Activated CD4-positive, alpha-beta T cell treated with anti-CD3 and anti-CD28 coated beads, Interleukin-2, amount 50 U/mL, for 16 hours (primary cell): ENCODE results near the gene CIRBP.

Experiments
- DNase-seq: peaks from one replicate; pipeline ENCODE4 v3.0.0-alpha.2; 2020

Gene CIRBP

GRCh38 chr19:1269065-1269477, at the start of gene CIRBP:
CIRBP (plus strand) TSS chr19:1269332; CDS start chr19:1270934, 1,602 bp downstream.
- peak; percentile 100 for DNase-seq

GRCh38 chr19:1219786-1220476, 49.2 kb upstream of the CIRBP start:
- no peak for DNase-seq

DNA sequence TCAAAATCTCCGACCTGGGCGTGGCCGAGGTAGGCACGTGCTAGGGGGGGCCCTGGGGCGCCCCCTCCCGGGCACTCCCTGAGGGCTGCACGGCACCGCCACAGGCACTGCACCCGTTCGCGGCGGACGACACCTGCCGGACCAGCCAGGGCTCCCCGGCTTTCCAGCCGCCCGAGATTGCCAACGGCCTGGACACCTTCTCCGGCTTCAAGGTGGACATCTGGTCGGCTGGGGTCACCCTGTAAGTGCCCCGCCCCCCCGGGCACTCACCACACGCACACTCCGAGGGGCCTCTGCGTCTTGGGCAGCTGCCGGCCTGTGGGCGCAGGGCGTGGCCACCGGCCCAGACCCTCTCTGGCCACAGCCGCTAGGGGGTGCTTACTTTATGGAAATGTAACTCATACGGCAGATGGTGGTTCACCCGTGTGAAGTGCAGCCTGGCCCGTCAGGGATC, 48.6 kb upstream of the CIRBP start:
- no peak for DNase-seq

- no peak for DNase-seq
These were observed 47.9 kb upstream of the CIRBP start for GRCh38 chr19:1220976-1221903.

DNA sequence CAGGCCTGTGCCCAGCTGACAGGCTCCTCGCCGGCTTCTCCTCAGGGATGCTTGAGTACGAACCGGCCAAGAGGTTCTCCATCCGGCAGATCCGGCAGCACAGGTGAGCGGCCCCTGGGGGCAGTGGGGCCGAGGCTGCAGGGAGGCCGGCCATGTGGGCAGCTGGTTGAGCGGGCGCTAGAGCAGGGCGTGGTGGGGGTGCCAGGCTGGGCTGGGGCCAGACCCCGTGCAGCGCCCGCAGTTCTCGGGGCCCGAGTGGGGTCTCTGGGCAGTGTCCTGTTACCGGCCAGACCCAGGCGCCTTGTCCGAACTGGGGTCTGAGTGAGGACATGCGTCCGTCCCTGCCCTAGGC, 47.3 kb upstream of the CIRBP start:
- DNase-seq: no peak

- DNase-seq: no peak
These were observed 46.7 kb upstream of the CIRBP start for GRCh38 chr19:1222394-1222793.

- DNase-seq: no peak
These were observed 45.9 kb upstream of the CIRBP start for GRCh38 chr19:1223018-1223855.

- DNase-seq: no peak
These were observed 44.9 kb upstream of the CIRBP start for GRCh38 chr19:1224047-1224825.

DNA sequence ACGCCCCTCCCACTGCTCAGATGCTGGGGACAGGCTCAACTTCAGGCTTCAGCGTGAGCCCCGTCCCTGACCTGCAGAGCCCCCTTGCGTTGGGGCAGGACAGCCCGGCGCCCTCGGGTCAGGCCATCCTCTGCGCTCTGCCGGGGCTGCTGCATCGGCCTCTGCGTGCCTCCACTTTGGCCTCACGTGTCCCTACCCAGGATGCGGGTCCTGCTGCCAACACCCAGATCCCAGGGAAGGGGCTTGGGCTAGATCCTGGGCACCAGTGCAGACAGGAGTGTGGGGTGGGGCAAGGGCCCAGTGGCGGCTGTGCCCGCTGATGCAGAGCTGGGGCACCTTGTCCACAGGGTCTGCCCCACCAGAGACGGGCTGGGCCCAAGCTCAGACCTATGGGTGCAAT, 44.3 kb upstream of the CIRBP start:
- DNase-seq: no peak

DNA sequence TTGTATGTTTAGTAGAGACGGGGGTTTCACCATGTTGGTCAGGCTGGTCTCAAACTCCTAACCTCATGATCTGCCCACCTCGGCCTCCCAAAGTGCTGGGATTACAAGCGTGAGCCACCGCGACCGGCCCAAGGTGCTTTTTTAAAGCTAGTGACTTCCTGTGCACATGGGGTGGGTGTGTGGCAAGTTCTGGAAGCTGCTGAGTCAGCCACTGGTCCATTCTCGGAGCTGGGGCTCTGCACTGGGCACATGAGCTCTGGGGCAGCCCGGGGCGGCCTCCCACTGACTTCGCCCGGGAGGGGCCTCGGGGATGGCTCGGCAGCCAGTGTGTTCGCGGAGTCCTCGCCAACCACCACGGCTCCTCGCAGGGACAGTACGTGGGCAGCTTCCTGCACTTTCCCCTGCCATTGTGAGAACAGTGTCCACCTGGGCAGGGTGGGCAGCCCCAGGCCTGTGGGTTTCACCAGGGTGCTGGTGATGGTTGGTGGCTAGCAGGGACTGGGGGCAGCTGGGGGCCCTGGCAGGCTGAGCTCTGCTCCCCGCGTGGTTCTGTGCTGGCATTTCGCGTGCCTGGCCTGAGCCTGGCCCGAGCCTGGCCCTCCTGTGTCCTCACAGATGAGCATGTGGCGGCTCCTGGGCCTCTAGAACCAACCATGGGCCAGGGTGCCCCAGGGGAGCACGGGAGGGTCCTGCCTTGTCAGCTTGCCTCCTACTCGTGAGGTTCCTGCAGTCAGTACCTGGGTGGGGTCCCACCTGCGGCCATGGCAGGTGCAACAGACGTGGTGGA, 43.5 kb upstream of the CIRBP start:
- DNase-seq: no peak

DNA sequence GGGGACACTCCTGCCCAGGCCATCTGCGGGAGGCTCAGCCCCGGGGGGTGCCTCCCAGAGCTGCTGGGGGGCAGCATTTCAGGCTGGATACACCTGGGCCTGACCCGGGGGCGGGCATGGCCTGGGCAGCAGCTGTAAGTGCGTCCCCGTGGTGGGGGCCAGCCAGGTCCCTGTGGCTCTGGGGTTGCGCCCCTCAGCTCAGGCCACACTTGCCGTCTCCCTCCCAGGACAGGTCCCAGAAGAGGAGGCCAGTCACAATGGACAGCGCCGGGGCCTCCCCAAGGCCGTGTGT, 43.0 kb upstream of the CIRBP start:
- DNase-seq: no peak

DNA sequence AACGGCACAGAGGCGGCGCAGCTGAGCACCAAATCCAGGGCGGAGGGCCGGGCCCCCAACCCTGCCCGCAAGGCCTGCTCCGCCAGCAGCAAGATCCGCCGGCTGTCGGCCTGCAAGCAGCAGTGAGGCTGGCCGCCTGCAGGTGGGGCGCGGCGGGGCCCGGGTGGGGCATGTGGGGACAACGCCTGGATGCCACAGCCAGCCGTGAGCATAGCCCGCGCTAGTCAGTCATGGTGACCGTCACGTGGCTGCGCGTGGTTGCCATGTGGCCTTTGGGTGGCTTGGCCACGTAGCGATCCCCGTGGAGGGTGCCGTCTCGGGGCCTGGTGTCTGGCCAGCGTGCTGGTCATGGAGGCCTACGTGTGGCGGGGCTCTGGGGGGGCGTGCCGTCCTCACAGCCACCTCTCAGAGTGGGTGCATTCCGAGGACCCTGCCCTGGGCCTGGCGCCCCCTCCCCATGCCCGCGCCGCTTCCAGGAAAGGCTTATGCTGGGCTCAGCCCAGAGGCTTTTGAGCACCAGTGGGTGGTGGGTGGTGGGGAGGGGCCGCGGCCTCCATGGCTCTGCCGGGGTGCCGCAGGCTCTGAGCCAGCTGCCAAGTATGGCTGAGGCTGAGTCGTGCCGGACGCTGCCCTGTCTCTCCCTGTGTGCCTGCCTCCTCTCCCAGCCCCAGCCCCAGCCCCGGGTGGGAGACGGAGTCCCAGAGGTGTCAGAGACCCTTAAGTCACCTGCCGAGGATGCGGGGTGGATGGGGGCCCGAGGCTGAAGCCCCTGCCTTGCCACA, 42.4 kb upstream of the CIRBP start:
- DNase-seq: no peak

DNA sequence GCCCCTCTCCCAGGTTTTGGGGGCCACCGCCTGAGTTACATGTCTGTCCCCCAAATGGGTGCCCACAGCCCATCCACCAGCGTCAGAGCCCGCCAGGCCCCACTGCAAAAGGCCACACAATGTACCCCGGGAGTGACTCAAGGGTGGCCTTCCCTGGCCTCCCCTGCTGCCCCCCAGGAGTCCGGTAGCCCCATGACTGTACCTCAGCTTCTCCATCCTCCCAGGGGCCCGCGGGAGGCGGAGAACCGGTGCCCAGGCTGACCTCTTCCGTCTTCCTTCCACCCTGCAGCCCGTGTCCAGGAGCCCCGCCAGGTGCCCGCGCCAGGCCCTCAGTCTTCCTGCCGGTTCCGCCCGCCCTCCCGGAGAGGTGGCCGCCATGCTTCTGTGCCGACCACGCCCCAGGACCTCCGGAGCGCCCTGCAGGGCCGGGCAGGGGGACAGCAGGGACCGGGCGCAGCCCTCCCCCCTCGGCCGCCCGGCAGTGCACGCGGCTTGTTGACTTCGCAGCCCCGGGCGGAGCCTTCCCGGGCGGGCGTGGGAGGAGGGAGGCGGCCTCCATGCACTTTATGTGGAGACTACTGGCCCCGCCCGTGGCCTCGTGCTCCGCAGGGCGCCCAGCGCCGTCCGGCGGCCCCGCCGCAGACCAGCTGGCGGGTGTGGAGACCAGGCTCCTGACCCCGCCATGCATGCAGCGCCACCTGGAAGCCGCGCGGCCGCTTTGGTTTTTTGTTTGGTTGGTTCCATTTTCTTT, 41.7 kb upstream of the CIRBP start:
- no peak for DNase-seq

- DNase-seq: no peak
These were observed 40.8 kb upstream of the CIRBP start for GRCh38 chr19:1228161-1228957.

GRCh38 chr19:1229056-1229923, 39.8 kb upstream of the CIRBP start:
- DNase-seq: no peak

DNA sequence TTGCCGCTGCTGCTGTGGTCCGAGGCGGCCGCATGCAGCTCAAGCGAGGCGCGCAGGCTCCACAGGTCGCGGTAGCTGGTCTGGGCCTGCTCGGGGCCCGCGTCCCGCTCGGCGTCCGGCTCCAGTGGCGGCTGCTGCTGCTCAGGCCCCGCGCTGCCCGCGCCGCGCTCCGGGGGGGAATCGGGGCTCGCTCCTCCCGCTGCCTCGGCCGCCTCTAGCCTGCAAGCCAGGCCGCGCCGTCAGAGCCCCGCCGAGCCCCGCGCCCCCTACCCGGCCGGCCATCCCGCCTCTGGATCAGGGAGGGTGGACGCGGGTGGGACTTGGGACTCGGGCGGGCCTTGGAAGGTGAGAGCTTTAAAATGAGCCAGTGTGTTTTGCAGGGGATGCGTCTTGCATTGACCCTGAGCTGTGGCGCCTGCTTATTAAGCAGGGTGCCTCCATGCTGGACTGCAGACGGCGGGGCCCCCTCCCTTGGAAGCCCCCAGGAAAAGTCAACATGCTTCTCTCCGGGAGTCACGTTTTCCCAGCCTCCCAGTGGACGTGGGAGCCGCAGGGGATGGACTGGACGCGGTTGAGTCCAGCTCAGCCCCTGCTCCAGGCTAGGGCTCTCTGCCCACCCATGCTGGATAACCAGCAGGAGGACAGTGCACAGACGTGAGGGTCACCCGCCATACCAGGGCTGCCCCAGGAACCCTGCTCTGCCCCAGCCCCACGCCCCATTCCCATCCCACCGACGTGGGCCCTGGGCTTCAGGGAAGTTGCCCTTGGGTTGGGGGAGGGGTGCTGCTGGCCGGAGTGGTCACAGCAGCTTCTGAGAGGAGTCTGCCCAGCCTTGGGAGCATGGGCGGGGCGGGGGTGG, 39.0 kb upstream of the CIRBP start:
- no peak for DNase-seq

- DNase-seq: no peak
These were observed 38.2 kb upstream of the CIRBP start for GRCh38 chr19:1230783-1231489.
